GM13977 (cell line): ENCODE data around the gene GNL1.

Experiments
- DNase-seq: peaks from one replicate; pipeline ENCODE4 v3.0.0; 2012; ENCODE audit warnings: low spot score
- in situ Hi-C: fragments of 300-500 bp; cut with MboI; formaldehyde crosslinking; loops from one replicate; pipeline ENCODE4 v1.12.0; 2022; ENCODE audit warnings: low sequenced_read_pairs, low pct_unique_long_range_greater_than_20kb, mixed read lengths, inconsistent platforms; ENCODE audit not compliant: unreplicated experiment
- TF ChIP-seq, protein P1 (sequence below): IDR thresholded peaks from 2 replicates; pipeline ENCODE4 v1.5.1; 2012; ENCODE audit warnings: mild to moderate bottlenecking, control low read depth; ENCODE audit not compliant: insufficient read depth; ENCODE audit errors: extremely low read depth, missing control alignments

Gene GNL1

DNA sequence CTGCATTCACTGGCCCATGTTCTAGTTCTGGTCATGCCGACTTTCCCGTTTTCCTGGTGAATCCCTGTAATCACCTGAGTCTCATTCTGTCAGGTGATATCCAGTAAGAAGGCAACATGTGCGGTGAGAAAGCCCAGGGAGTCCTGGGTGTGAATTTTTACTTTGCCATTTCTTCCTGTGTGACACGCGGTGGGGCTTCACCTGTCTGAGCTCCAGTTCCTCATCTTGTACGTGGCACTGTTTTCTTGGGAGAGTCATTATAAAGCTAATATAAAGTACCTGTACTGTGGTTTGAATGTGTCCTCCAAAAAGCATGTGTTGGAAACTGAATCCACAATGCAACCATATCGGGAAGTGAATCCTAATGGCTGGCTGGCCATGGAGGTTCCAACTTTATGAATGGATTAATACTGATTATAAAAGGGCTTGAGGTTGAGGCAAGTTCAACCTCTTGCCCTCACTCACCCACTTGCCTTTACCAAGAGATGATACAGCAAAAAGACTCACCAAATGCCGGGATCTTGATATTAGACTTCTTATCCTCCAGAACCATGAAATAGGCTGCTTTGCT is 61.9 kb downstream of the GNL1 start:
- DNase-seq = peak; percentile 9
- TF ChIP-seq, protein P1, sequence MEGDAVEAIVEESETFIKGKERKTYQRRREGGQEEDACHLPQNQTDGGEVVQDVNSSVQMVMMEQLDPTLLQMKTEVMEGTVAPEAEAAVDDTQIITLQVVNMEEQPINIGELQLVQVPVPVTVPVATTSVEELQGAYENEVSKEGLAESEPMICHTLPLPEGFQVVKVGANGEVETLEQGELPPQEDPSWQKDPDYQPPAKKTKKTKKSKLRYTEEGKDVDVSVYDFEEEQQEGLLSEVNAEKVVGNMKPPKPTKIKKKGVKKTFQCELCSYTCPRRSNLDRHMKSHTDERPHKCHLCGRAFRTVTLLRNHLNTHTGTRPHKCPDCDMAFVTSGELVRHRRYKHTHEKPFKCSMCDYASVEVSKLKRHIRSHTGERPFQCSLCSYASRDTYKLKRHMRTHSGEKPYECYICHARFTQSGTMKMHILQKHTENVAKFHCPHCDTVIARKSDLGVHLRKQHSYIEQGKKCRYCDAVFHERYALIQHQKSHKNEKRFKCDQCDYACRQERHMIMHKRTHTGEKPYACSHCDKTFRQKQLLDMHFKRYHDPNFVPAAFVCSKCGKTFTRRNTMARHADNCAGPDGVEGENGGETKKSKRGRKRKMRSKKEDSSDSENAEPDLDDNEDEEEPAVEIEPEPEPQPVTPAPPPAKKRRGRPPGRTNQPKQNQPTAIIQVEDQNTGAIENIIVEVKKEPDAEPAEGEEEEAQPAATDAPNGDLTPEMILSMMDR = no peak
- in situ Hi-C loops = loop anchor here (5.0 kb wide), 1 partner anchor 43 kb away; no protein-coding TSS in a partner anchor

DNA sequence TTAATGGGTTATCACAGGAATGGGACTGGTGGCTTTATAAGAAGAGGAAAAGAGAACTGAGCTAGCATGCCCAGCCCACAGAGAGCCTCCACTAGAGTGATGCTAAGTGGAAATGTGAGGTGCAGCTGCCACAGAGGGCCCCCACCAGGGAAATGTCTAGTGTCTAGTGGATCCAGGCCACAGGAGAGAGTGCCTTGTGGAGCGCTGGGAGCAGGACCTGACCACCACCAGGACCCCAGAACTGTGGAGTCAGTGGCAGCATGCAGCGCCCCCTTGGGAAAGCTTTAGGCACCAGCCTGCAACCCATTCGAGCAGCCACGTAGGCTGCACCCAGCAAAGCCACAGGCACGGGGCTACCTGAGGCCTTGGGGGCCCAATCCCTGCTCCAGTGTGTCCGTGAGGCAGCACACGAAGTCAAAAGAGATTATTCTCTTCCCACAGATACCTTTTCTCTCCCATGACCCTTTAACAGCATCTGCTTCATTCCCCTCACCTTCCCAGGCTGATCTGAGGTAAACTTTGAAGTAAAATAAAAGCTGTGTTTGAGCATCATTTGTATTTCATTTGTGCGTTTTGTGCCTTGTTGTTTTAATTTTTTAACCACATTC is 62.5 kb downstream of the GNL1 start:
- peak; percentile 3 for DNase-seq
- in situ Hi-C loops = loop anchor here (5.0 kb wide), 1 partner anchor 44 kb away; no protein-coding TSS in a partner anchor
- TF ChIP-seq, protein P1 = peak; percentile 44

DNA sequence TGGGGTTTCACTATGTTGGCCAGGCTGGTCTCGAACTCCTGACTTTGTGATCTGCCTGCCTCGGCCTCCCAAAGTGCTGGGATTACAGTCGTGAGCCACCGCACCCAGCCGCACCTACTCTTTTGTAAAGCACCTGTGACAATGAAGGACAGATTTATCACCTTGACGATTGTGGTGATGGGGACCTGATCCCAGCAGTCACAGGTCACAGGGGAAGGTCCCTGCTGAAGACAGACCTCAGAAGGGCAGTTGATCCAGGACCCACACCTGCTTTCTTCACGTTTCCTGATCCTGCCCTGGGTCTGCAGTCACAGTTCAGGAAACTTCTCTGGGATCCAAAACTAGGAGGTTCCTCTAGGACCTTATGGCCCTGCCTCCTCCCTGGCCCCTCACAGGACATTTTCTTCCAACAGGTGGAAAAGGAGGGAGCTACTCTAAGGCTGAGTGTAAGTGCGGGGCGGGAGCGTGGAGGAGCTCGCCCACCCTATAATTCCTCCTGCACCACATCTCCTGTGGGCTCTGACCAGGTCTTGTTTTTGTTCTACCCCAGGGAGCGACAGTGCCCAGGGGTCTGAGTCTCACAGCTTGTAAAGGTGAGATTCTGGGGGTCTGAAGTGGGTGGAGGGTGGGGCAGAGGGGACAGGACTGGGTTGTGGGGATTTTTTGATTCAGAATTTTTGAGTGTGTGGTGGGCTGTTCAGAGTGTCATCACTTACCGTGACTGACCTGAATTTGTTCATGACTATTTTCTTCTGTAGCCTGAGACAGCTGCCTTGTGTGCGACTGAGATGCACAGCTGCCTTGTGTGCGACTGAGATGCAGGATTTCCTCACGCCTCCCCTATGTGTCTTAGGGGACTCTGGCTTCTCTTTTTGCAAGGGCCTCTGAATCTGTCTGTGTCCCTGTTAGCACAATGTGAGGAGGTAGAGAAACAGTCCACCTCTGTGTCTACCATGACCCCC is 64.0 kb downstream of the GNL1 start:
- in situ Hi-C loops = loop anchor here (5.0 kb wide), 1 partner anchor 45 kb away; no protein-coding TSS in a partner anchor
- TF ChIP-seq, protein P1 = no peak
- no peak for DNase-seq
